ENCODE results near the gene PIEZO1.

GRCh38 chr16:88755745-88756443 lies 29.1 kb downstream of the PIEZO1 start:
- TF ChIP-seq EP300 (IDR thresholded peaks at IDR 0.05; ENCODE audit: borderline replicate concordance in 1 of 2, control insufficient read depth in 1 of 2, low read depth in 2 of 2, low read length in 2 of 2) (no peak), USF1 (IDR thresholded peaks at IDR 0.05; ENCODE audit: borderline replicate concordance, extremely low read length, insufficient read depth, low read depth, low read length) (no peak), CTCF (IDR thresholded peaks at IDR 0.05 in 2 of 3, conservative IDR thresholded peaks at IDR 0.05 in 1 of 3; ENCODE audit: control insufficient read depth in 2 of 3, extremely low read depth in 1 of 3, insufficient read depth in 1 of 3, low read depth in 3 of 3, low read length in 3 of 3) (no peak), MYC (IDR thresholded peaks at IDR 0.05; ENCODE audit: insufficient read depth, insufficient read length, insufficient replicate concordance, low read length, severe bottlenecking) (no peak), RAD21 (IDR thresholded peaks at IDR 0.05; ENCODE audit: insufficient read depth, low read depth, low read length) (no peak)
- TF ChIP-seq, protein P1, sequence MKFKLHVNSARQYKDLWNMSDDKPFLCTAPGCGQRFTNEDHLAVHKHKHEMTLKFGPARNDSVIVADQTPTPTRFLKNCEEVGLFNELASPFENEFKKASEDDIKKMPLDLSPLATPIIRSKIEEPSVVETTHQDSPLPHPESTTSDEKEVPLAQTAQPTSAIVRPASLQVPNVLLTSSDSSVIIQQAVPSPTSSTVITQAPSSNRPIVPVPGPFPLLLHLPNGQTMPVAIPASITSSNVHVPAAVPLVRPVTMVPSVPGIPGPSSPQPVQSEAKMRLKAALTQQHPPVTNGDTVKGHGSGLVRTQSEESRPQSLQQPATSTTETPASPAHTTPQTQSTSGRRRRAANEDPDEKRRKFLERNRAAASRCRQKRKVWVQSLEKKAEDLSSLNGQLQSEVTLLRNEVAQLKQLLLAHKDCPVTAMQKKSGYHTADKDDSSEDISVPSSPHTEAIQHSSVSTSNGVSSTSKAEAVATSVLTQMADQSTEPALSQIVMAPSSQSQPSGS (IDR thresholded peaks at IDR 0.05; ENCODE audit: low read length) = no peak
- TF ChIP-seq, protein P2, sequence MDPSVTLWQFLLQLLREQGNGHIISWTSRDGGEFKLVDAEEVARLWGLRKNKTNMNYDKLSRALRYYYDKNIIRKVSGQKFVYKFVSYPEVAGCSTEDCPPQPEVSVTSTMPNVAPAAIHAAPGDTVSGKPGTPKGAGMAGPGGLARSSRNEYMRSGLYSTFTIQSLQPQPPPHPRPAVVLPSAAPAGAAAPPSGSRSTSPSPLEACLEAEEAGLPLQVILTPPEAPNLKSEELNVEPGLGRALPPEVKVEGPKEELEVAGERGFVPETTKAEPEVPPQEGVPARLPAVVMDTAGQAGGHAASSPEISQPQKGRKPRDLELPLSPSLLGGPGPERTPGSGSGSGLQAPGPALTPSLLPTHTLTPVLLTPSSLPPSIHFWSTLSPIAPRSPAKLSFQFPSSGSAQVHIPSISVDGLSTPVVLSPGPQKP (IDR thresholded peaks at IDR 0.05; ENCODE audit: low read depth, low read length) = no peak

Measured in GM12878 (cell line).